Activated naive CD8-positive, alpha-beta T cell (primary cell): ENCODE measurements around the gene TMEM37.
"Not testable (repeated sequence)": the region's sequence is repeated elsewhere in the genome, so short reads cannot be mapped to it uniquely, and the experiment has no call there.

Experiments used
- H3K27ac Mint-ChIP-seq: one replicate; pipeline ENCODE4 v1.8.0; 2021; ENCODE audit warnings: mixed read lengths
- H3K27me3 Mint-ChIP-seq: one replicate; pipeline ENCODE4 v1.8.0; 2021; ENCODE audit warnings: mixed read lengths
- H3K36me3 Mint-ChIP-seq: one replicate; pipeline ENCODE4 v1.8.0; 2021; ENCODE audit warnings: mixed read lengths
- H3K4me1 Mint-ChIP-seq: one replicate; pipeline ENCODE4 v1.8.0; 2021; ENCODE audit warnings: low read depth, mixed read lengths
- H3K4me3 Mint-ChIP-seq: one replicate; pipeline ENCODE4 v1.8.0; 2021; ENCODE audit warnings: mild to moderate bottlenecking, mixed read lengths
- H3K9me3 Mint-ChIP-seq: one replicate; pipeline ENCODE4 v1.8.0; 2021; ENCODE audit warnings: low read depth, mixed read lengths

TMEM37 gene

GRCh38 chr2:119431155-119431975 is at the start of gene TMEM37:
Gene TMEM37, plus strand, starts transcription at chr2:119431854. Its CDS starts 50 bp downstream, at chr2:119431904.
- H3K36me3 Mint-ChIP-seq, result no peaks in the 10 kb centered on the region
- peaks cover 36% of the 10 kb centered on the region for H3K27me3 Mint-ChIP-seq
- no peak within 1 kb of the TSS for H3K27ac Mint-ChIP-seq
- no peaks in the 10 kb centered on the region for H3K9me3 Mint-ChIP-seq
- peaks cover 7% of the 10 kb centered on the region for H3K4me1 Mint-ChIP-seq
- peak within 1 kb of the TSS; percentile 72 for H3K4me3 Mint-ChIP-seq

- no peaks in the 10 kb centered on the region for H3K9me3 Mint-ChIP-seq
Observed at GRCh38 chr2:119383410-119384140, 48.1 kb upstream of the TMEM37 start.

GRCh38 chr2:119384971-119385370 is 46.7 kb upstream of the TMEM37 start:
- H3K36me3 Mint-ChIP-seq, result no peaks in the 10 kb centered on the region
- H3K4me1 Mint-ChIP-seq, result peaks cover 4% of the 10 kb centered on the region
- no peaks in the 10 kb centered on the region for H3K27me3 Mint-ChIP-seq
- H3K4me3 Mint-ChIP-seq, result no peak overlapping the region
- H3K9me3 Mint-ChIP-seq, result no peaks in the 10 kb centered on the region
- no peak overlapping the region for H3K27ac Mint-ChIP-seq

More at GRCh38 chr2:119383410-119384140, 48.1 kb upstream of the TMEM37 start:
- Mint-ChIP-seq H3K4me1 (peaks cover 4% of the 10 kb centered on the region), H3K36me3 (no peaks in the 10 kb centered on the region), H3K27ac (no peak overlapping the region), H3K27me3 (no peaks in the 10 kb centered on the region), H3K4me3 (no peak overlapping the region)

GRCh38 chr2:119385466-119385865 is 46.2 kb upstream of the TMEM37 start:
- Mint-ChIP-seq H3K27ac (no peak overlapping the region), H3K4me1 (peaks cover 4% of the 10 kb centered on the region), H3K36me3 (no peaks in the 10 kb centered on the region), H3K27me3 (no peaks in the 10 kb centered on the region), H3K4me3 (no peak overlapping the region), H3K9me3 (no peaks in the 10 kb centered on the region)

GRCh38 chr2:119387381-119388129 is 44.1 kb upstream of the TMEM37 start:
- H3K27me3 Mint-ChIP-seq, result no peaks in the 10 kb centered on the region
- H3K36me3 Mint-ChIP-seq, result no peaks in the 10 kb centered on the region
- H3K27ac Mint-ChIP-seq, result no peak overlapping the region
- H3K4me3 Mint-ChIP-seq, result no peak overlapping the region
- no peaks in the 10 kb centered on the region for H3K9me3 Mint-ChIP-seq
- peaks cover 4% of the 10 kb centered on the region for H3K4me1 Mint-ChIP-seq

- no peaks in the 10 kb centered on the region for H3K36me3 Mint-ChIP-seq
Observed at GRCh38 chr2:119389615-119390306, 41.9 kb upstream of the TMEM37 start.

GRCh38 chr2:119393971-119394748 is 37.5 kb upstream of the TMEM37 start:
- no peaks in the 10 kb centered on the region for H3K36me3 Mint-ChIP-seq
- H3K27ac Mint-ChIP-seq, result no peak overlapping the region
- no peaks in the 10 kb centered on the region for H3K9me3 Mint-ChIP-seq
- no peaks in the 10 kb centered on the region for H3K27me3 Mint-ChIP-seq
- no peak overlapping the region for H3K4me3 Mint-ChIP-seq
- no peaks in the 10 kb centered on the region for H3K4me1 Mint-ChIP-seq

More at GRCh38 chr2:119389615-119390306, 41.9 kb upstream of the TMEM37 start:
- H3K4me3 Mint-ChIP-seq, result no peak overlapping the region
- H3K27ac Mint-ChIP-seq, result no peak overlapping the region
- no peaks in the 10 kb centered on the region for H3K9me3 Mint-ChIP-seq
- H3K4me1 Mint-ChIP-seq, result peaks cover 4% of the 10 kb centered on the region
- H3K27me3 Mint-ChIP-seq, result no peaks in the 10 kb centered on the region

GRCh38 chr2:119397196-119397595 is 34.5 kb upstream of the TMEM37 start:
- Mint-ChIP-seq H3K27ac (no peak overlapping the region), H3K36me3 (no peaks in the 10 kb centered on the region), H3K27me3 (peaks cover 2% of the 10 kb centered on the region), H3K4me1 (no peaks in the 10 kb centered on the region), H3K9me3 (no peaks in the 10 kb centered on the region), H3K4me3 (no peak overlapping the region)

GRCh38 chr2:119402106-119402505 is 29.5 kb upstream of the TMEM37 start:
- no peaks in the 10 kb centered on the region for H3K4me1 Mint-ChIP-seq
- no peak overlapping the region for H3K27ac Mint-ChIP-seq
- peaks cover 2% of the 10 kb centered on the region for H3K27me3 Mint-ChIP-seq
- H3K9me3 Mint-ChIP-seq, result no peaks in the 10 kb centered on the region
- no peaks in the 10 kb centered on the region for H3K36me3 Mint-ChIP-seq
- H3K4me3 Mint-ChIP-seq, result no peak overlapping the region

- Mint-ChIP-seq H3K27me3 (peaks cover 4% of the 10 kb centered on the region), H3K4me3 (no peak overlapping the region), H3K4me1 (no peaks in the 10 kb centered on the region), H3K36me3 (no peaks in the 10 kb centered on the region), H3K27ac (no peak overlapping the region), H3K9me3 (no peaks in the 10 kb centered on the region)
Observed at GRCh38 chr2:119402645-119403560, 28.8 kb upstream of the TMEM37 start.

GRCh38 chr2:119403618-119404017 is 28.0 kb upstream of the TMEM37 start:
- H3K9me3 Mint-ChIP-seq, H3K27ac Mint-ChIP-seq: not testable (repeated sequence)

GRCh38 chr2:119405151-119405550 is 26.5 kb upstream of the TMEM37 start:
- no peaks in the 10 kb centered on the region for H3K36me3 Mint-ChIP-seq

More at GRCh38 chr2:119403618-119404017, 28.0 kb upstream of the TMEM37 start:
- H3K36me3 Mint-ChIP-seq, H3K4me1 Mint-ChIP-seq, H3K27me3 Mint-ChIP-seq, H3K4me3 Mint-ChIP-seq: not testable (repeated sequence)

More at GRCh38 chr2:119405151-119405550, 26.5 kb upstream of the TMEM37 start:
- no peaks in the 10 kb centered on the region for H3K9me3 Mint-ChIP-seq
- H3K27me3 Mint-ChIP-seq, result peaks cover 8% of the 10 kb centered on the region
- no peak overlapping the region for H3K27ac Mint-ChIP-seq
- no peaks in the 10 kb centered on the region for H3K4me1 Mint-ChIP-seq
- no peak overlapping the region for H3K4me3 Mint-ChIP-seq
